PC-3 (cell line): ENCODE results near the gene BICDL2. TPM values are rescaled to one million over a fixed set of nuclear protein-coding genes. Genes with fewer than 3 reads are reported as not detected.

Experiments
- ATAC-seq: fragments of 200-7000 bp; cut with Tn5 transposase; 2 replicates; pipeline ENCODE4 v1.9.1; 2020; ENCODE audit warnings: mild to moderate bottlenecking, moderate library complexity
- BruUV-seq: library from RNA; stranded (reverse); fragments of 400-500 nt; replicated peaks from 2 replicates; lab custom pipeline; 2021; lab: Mats Ljungman, UMichigan
- CTCF ChIA-PET: fragments of 300-600 bp; sonication (Branson Sonifier 250); formaldehyde crosslinking; loops from one replicate; lab custom pipeline; 2022; ENCODE audit warnings: antibody characterized with exemption; lab: Charles Lee
- POLR2A ChIA-PET: fragments of 300-600 bp; sonication (Branson Sonifier 250); formaldehyde crosslinking; loops from one replicate; lab custom pipeline; 2022; ENCODE audit warnings: antibody characterized with exemption; ENCODE audit not compliant: unreplicated experiment; lab: Charles Lee
- DNase-seq: peaks from one replicate; pipeline ENCODE4 v3.0.0-alpha.2; 2015
- H2AFZ ChIP-seq: fragments of 300-600 bp; sonication (generic); 2 replicates; pipeline ENCODE4 v1.6.0; 2016; ENCODE audit warnings: antibody characterized with exemption, low read length
- H3F3A ChIP-seq: fragments of 300-600 bp; sonication (generic); one replicate; pipeline ENCODE4 v1.6.0; 2017; ENCODE audit warnings: antibody characterized with exemption, low read length, control low read depth, mild to moderate bottlenecking; ENCODE audit not compliant: unreplicated experiment
- H3K27ac ChIP-seq: fragments of 300-600 bp; sonication (generic); 2 replicates; pipeline ENCODE4 v1.5.1; 2016; ENCODE audit warnings: mild to moderate bottlenecking, low read length
- H3K27me3 ChIP-seq: fragments of 300-600 bp; sonication (generic); 2 replicates; pipeline ENCODE4 v1.6.1; 2016; ENCODE audit warnings: low read length, mixed read lengths
- H3K36me3 ChIP-seq: fragments of 300-600 bp; sonication (generic); 2 replicates; pipeline ENCODE4 v1.6.1; 2016; ENCODE audit warnings: low read depth, mixed run types, low read length, mixed read lengths
- H3K4me1 ChIP-seq: fragments of 300-600 bp; sonication (generic); 2 replicates; pipeline ENCODE4 v1.5.1; 2016; ENCODE audit warnings: low read length; ENCODE audit not compliant: insufficient read depth
- H3K4me2 ChIP-seq: fragments of 300-600 bp; sonication (generic); 2 replicates; pipeline ENCODE4 v1.6.0; 2016; ENCODE audit warnings: low read length
- H3K4me3 ChIP-seq: fragments of 300-600 bp; sonication (generic); 2 replicates; pipeline ENCODE4 v1.5.1; 2016; ENCODE audit warnings: mild to moderate bottlenecking, low read length, mixed read lengths
- H3K79me2 ChIP-seq: fragments of 300-600 bp; sonication (generic); 2 replicates; pipeline ENCODE4 v1.6.1; 2017; ENCODE audit warnings: low read length, mixed read lengths
- H3K9ac ChIP-seq: fragments of 300-600 bp; sonication (generic); 2 replicates; pipeline ENCODE4 v1.6.0; 2016; ENCODE audit warnings: mild to moderate bottlenecking, low read length
- H3K9me2 ChIP-seq: fragments of 300-600 bp; sonication (generic); replicated peaks from 2 replicates; pipeline ENCODE4 v1.6.1; 2016; ENCODE audit warnings: mixed run types, low read length, mixed read lengths
- H3K9me3 ChIP-seq: fragments of 300-600 bp; sonication (generic); 2 replicates; pipeline ENCODE4 v1.6.1; 2016; ENCODE audit warnings: low read length, mixed read lengths
- H4K20me1 ChIP-seq: fragments of 300-600 bp; sonication (generic); 2 replicates; pipeline ENCODE4 v1.6.1; 2016; ENCODE audit warnings: low read length, mixed read lengths
- CTCF ChIP-seq: fragments of 300-600 bp; sonication (generic); conservative IDR thresholded peaks from 2 replicates; pipeline ENCODE4 v1.5.1; 2017; ENCODE audit warnings: antibody characterized with exemption, low read depth, mild to moderate bottlenecking, low read length
- EZH2 ChIP-seq: fragments of 300-600 bp; sonication (generic); IDR thresholded peaks from one replicate; pipeline ENCODE4 v1.6.1; 2017; ENCODE audit warnings: antibody characterized with exemption, mild to moderate bottlenecking, low read length; ENCODE audit not compliant: unreplicated experiment
- EZH2phosphoT487 ChIP-seq: fragments of 300-600 bp; sonication (generic); IDR thresholded peaks from 2 replicates; pipeline ENCODE4 v1.6.1; 2018; ENCODE audit warnings: mild to moderate bottlenecking, antibody characterized with exemption, low read length, borderline replicate concordance
- intact Hi-C: fragments of 100-400 bp; cut with micrococcal nuclease; formaldehyde crosslinking; loops from 2 replicates; pipeline ENCODE4 v1.9.0; 2023
- total RNA-seq: library from RNA; depleted of rRNA; stranded (reverse); fragments of >200 nt; gene quantifications from 2 replicates; pipeline ENCODE4 v1.2.3, GENCODE V29; 2014

Gene BICDL2
- total RNA-seq, 1 experiment from 2014 or later = 16.3 TPM

- BruUV-seq = no TSS peak
- Histone ChIP-seq H3K9me3 (no peaks in the 10 kb centered on the region), H3K9me2 (no peaks in the 10 kb centered on the region), H3K27me3 (no peaks in the 10 kb centered on the region), H3K36me3 (no peaks in the 10 kb centered on the region), H2AFZ (no peak overlapping the region), H3K27ac (no peak overlapping the region), H3F3A (no peaks in the 10 kb centered on the region), H3K79me2 (no peaks in the 10 kb centered on the region), H3K4me1 (peaks cover 7% of the 10 kb centered on the region), H4K20me1 (no peaks in the 10 kb centered on the region), H3K4me2 (no peak overlapping the region), H3K9ac (no peak overlapping the region), H3K4me3 (no peak overlapping the region)
- TF ChIP-seq EZH2phosphoT487 (no peak), CTCF (no peak), EZH2 (no peak)
- CTCF ChIA-PET = no interaction called here
- no peak for DNase-seq
- no peak for ATAC-seq
- intact Hi-C loops = no loop called here
- POLR2A ChIA-PET = no interaction called here
Measured at GRCh38 chr16:2985462-2985861, 51.3 kb downstream of the BICDL2 start.

DNA sequence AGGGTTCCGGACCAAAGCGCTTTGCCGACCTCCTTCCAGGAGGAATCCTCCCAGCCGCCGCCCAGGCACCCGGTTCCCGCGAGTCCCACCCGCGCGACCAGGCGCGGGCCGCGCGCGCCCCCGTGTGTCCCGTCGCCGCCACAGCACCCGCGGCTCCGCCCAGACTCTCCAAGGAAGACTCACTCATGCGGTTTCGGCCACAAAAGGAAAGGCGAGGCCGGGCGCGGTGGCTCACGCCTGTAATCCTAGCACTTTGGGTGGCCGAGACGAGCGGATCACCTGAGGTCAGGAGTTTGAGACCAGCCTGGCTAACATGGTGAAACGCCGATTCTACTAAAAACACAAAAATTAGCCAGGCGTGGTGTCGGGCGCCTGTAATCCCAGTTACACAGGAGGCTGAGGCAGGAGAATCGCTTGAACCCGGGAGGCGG is 53.0 kb downstream of the BICDL2 start:
- Histone ChIP-seq H3K4me3 (peak overlapping the region; percentile 55; the same call in 1 of the 2 replicates), H3K79me2 (peaks cover 15% of the 10 kb centered on the region), H2AFZ (0 out of 2 replicates have a peak overlapping the region, but pooled peaks have one; percentile 42), H3K9me3 (no peaks in the 10 kb centered on the region), H3F3A (no peaks in the 10 kb centered on the region), H3K9me2 (no peaks in the 10 kb centered on the region), H3K27ac (no peak overlapping the region), H3K36me3 (no peaks in the 10 kb centered on the region), H3K9ac (no peak overlapping the region), H4K20me1 (no peaks in the 10 kb centered on the region), H3K27me3 (no peaks in the 10 kb centered on the region), H3K4me2 (peak overlapping the region; percentile 72), H3K4me1 (peaks cover 7% of the 10 kb centered on the region)
- TF ChIP-seq EZH2phosphoT487 (no peak), CTCF (peak; percentile 73)
- ChIA-PET POLR2A (no interaction called here), CTCF (no interaction called here)
- intact Hi-C loops = no loop called here
- peak; percentile 86 for DNase-seq
- peak; percentile 63 for ATAC-seq
- no TSS peak for BruUV-seq

GRCh38 chr16:2982402-2982801 is 54.3 kb downstream of the BICDL2 start:
- no peak overlapping the region for H3K27ac ChIP-seq

More at GRCh38 chr16:2982402-2982801, 54.3 kb downstream of the BICDL2 start:
- BruUV-seq = no TSS peak
- DNase-seq = no peak
- H3K36me3 ChIP-seq = no peaks in the 10 kb centered on the region
- CTCF ChIA-PET = no interaction called here
- POLR2A ChIA-PET = no interaction called here
- H4K20me1 ChIP-seq = no peaks in the 10 kb centered on the region
- H3K9ac ChIP-seq = no peak overlapping the region
- H3K9me2 ChIP-seq = no peaks in the 10 kb centered on the region
- no peak overlapping the region for H2AFZ ChIP-seq
- no peaks in the 10 kb centered on the region for H3K9me3 ChIP-seq
- no peak for ATAC-seq
- H3K4me1 ChIP-seq = peaks cover 16% of the 10 kb centered on the region
- no peak overlapping the region for H3K4me3 ChIP-seq
- no peaks in the 10 kb centered on the region for H3F3A ChIP-seq
- H3K79me2 ChIP-seq = peaks cover 26% of the 10 kb centered on the region
- no peak for TF ChIP-seq EZH2phosphoT487
- TF ChIP-seq EZH2 = no peak
- no peak for TF ChIP-seq CTCF
- H3K4me2 ChIP-seq = no peak overlapping the region
- no peaks in the 10 kb centered on the region for H3K27me3 ChIP-seq
- intact Hi-C loops = no loop called here
